WTC11 (cell line): ENCODE measurements around the gene TLX2. TPM values are rescaled to one million over a fixed set of nuclear protein-coding genes. Genes with fewer than 3 reads are reported as not detected.

Experiments
- ATAC-seq: fragments of 200-7000 bp; cut with Tn5 transposase; 2 replicates; pipeline ENCODE4 v1.10.0; 2021; ENCODE audit warnings: mild to moderate bottlenecking, moderate library complexity
- CTCF ChIA-PET: fragments of 300-600 bp; sonication (Branson Sonifier 250); formaldehyde crosslinking; loops from one replicate; lab custom pipeline; 2021; ENCODE audit warnings: antibody characterized with exemption; lab: Charles Lee
- POLR2A ChIA-PET: fragments of 350-600 bp; sonication (Branson Sonifier 250); formaldehyde crosslinking; loops from one replicate; lab custom pipeline; 2021; ENCODE audit warnings: antibody characterized with exemption; lab: Charles Lee
- DNase-seq: peaks from one replicate; pipeline ENCODE4 v3.0.0; 2021; ENCODE audit warnings: low spot score
- H3K27ac Mint-ChIP-seq: 2 replicates; pipeline ENCODE4 v1.8.0; 2021; ENCODE audit warnings: mixed read lengths
- H3K27me3 Mint-ChIP-seq: 2 replicates; pipeline ENCODE4 v1.8.0; 2021; ENCODE audit warnings: low read depth, mild to moderate bottlenecking, moderate library complexity, mixed read lengths
- H3K36me3 Mint-ChIP-seq: 2 replicates; pipeline ENCODE4 v1.8.0; 2021; ENCODE audit warnings: mixed read lengths
- H3K4me1 Mint-ChIP-seq: 2 replicates; pipeline ENCODE4 v1.8.0; 2022; ENCODE audit warnings: mixed read lengths
- H3K4me3 Mint-ChIP-seq: 2 replicates; pipeline ENCODE4 v1.8.0; 2021; ENCODE audit warnings: mild to moderate bottlenecking, moderate library complexity, mixed read lengths
- H3K9me3 Mint-ChIP-seq: 2 replicates; pipeline ENCODE4 v1.8.0; 2021; ENCODE audit warnings: mixed read lengths
- AFF4 ChIP-seq: sonication (generic); formaldehyde crosslinking; IDR thresholded peaks from 2 replicates; pipeline ENCODE4 v1.8.1; 2023; ENCODE audit warnings: mild to moderate bottlenecking, missing genetic modification reagents, borderline replicate concordance
- ATF1 ChIP-seq: sonication (generic); formaldehyde crosslinking; IDR thresholded peaks from 2 replicates; pipeline ENCODE4 v1.8.1; 2023; ENCODE audit warnings: mild to moderate bottlenecking, moderate library complexity, missing genetic modification reagents
- ATF2 ChIP-seq: sonication (generic); formaldehyde crosslinking; IDR thresholded peaks from 2 replicates; pipeline ENCODE4 v1.8.1; 2022; ENCODE audit warnings: low read depth, missing genetic modification reagents, borderline replicate concordance
- CREB1 ChIP-seq: sonication (generic); formaldehyde crosslinking; IDR thresholded peaks from 2 replicates; pipeline ENCODE4 v1.8.0; 2023; ENCODE audit warnings: mild to moderate bottlenecking, missing genetic modification reagents
- CREM ChIP-seq: sonication (generic); formaldehyde crosslinking; IDR thresholded peaks from 2 replicates; pipeline ENCODE4 v1.8.1; 2022; ENCODE audit warnings: mild to moderate bottlenecking, missing genetic modification reagents, moderate library complexity
- EMX1 ChIP-seq: fragments of 250-450 bp; sonication (Bioruptor Pico); IDR thresholded peaks from 2 replicates; pipeline ENCODE4 v1.8.0; 2021; ENCODE audit warnings: mild to moderate bottlenecking
- FOXK1 ChIP-seq: sonication (generic); formaldehyde crosslinking; IDR thresholded peaks from 2 replicates; pipeline ENCODE4 v1.8.0; 2022; ENCODE audit warnings: mild to moderate bottlenecking, moderate library complexity, missing genetic modification reagents
- HMGA2 ChIP-seq: fragments of 250-450 bp; sonication (Bioruptor Pico); IDR thresholded peaks from 2 replicates; pipeline ENCODE4 v1.4.0; 2021; ENCODE audit warnings: mild to moderate bottlenecking, moderate library complexity
- HMGXB4 ChIP-seq: sonication (generic); formaldehyde crosslinking; IDR thresholded peaks from 2 replicates; pipeline ENCODE4 v1.8.1; 2023; ENCODE audit warnings: mild to moderate bottlenecking, moderate library complexity, missing genetic modification reagents
- IRF2 ChIP-seq: sonication (generic); formaldehyde crosslinking; IDR thresholded peaks from 2 replicates; pipeline ENCODE4 v1.8.0; 2022; ENCODE audit warnings: low read depth, missing genetic modification reagents, borderline replicate concordance
- KAT7 ChIP-seq: sonication (generic); formaldehyde crosslinking; IDR thresholded peaks from 2 replicates; pipeline ENCODE4 v1.8.1; 2023; ENCODE audit warnings: missing genetic modification reagents, mild to moderate bottlenecking, borderline replicate concordance
- MYBL2 ChIP-seq: sonication (generic); formaldehyde crosslinking; IDR thresholded peaks from 2 replicates; pipeline ENCODE4 v1.8.1; 2023; ENCODE audit warnings: mild to moderate bottlenecking, moderate library complexity, missing genetic modification reagents
- NFYB ChIP-seq: sonication (generic); formaldehyde crosslinking; conservative IDR thresholded peaks from 2 replicates; pipeline ENCODE4 v1.8.0; 2022; ENCODE audit warnings: low read depth, missing genetic modification reagents
- NR1H2 ChIP-seq: sonication (generic); formaldehyde crosslinking; IDR thresholded peaks from 2 replicates; pipeline ENCODE4 v1.9.0; 2021; ENCODE audit warnings: mild to moderate bottlenecking, moderate library complexity, missing genetic modification reagents
- ZNF121 ChIP-seq: sonication (generic); formaldehyde crosslinking; IDR thresholded peaks from 2 replicates; pipeline ENCODE4 v1.8.0; 2023; ENCODE audit warnings: missing genetic modification reagents
- ZNF423 ChIP-seq: fragments of 250-450 bp; sonication (Bioruptor Pico); IDR thresholded peaks from 2 replicates; pipeline ENCODE4 v2.1.2; 2022; ENCODE audit warnings: mild to moderate bottlenecking, moderate library complexity
- total RNA-seq: library from RNA; stranded (reverse); gene quantifications from 3 replicates; pipeline ENCODE4 v1.2.3, GENCODE V29; 2021
- TF ChIP-seq, protein P1 (sequence below): sonication (generic); formaldehyde crosslinking; IDR thresholded peaks from 2 replicates; pipeline ENCODE4 v1.8.0; 2022; ENCODE audit warnings: missing genetic modification reagents
- TF ChIP-seq, protein P2 (sequence below): sonication (generic); formaldehyde crosslinking; IDR thresholded peaks from 2 replicates; pipeline ENCODE4 v1.8.0; 2023; ENCODE audit warnings: mild to moderate bottlenecking, missing genetic modification reagents
- TF ChIP-seq, protein P3 (sequence below): fragments of 250-450 bp; sonication (Bioruptor Pico); IDR thresholded peaks from 2 replicates; pipeline ENCODE4 v1.9.0; 2021; ENCODE audit warnings: mild to moderate bottlenecking
- TF ChIP-seq, protein P4 (sequence below): sonication (generic); formaldehyde crosslinking; IDR thresholded peaks from 2 replicates; pipeline ENCODE4 v1.8.0; 2023; ENCODE audit warnings: missing genetic modification reagents

TLX2 gene
- total RNA-seq, 1 experiment from 2014 or later: 0.26 TPM

DNA sequence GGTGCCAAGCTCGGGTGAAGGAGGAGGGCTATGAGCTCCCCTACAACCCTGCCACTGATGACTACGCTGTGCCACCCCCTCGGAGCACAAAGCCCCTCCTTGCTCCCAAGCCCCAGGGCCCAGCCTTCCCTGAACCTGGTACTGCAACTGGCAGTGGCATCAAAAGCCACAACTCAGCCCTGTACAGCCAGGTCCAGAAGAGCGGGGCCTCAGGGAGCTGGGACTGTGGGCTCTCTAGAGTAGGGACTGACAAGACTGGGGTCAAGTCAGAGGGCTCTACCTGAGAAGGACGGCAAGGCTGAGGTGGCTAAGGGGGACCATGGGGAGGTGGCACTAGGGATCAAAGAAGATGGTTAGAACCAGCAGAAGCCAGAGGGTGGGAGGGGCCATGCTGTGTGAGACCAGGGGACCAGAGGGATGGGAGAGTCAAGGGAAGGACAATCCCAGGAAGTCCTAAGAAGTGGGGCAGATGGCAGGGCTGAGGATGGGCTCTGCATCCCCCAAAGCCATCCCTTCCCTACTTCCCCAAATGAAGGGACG is 42.7 kb downstream of the TLX2 start (continued):
- TF ChIP-seq, protein P1, sequence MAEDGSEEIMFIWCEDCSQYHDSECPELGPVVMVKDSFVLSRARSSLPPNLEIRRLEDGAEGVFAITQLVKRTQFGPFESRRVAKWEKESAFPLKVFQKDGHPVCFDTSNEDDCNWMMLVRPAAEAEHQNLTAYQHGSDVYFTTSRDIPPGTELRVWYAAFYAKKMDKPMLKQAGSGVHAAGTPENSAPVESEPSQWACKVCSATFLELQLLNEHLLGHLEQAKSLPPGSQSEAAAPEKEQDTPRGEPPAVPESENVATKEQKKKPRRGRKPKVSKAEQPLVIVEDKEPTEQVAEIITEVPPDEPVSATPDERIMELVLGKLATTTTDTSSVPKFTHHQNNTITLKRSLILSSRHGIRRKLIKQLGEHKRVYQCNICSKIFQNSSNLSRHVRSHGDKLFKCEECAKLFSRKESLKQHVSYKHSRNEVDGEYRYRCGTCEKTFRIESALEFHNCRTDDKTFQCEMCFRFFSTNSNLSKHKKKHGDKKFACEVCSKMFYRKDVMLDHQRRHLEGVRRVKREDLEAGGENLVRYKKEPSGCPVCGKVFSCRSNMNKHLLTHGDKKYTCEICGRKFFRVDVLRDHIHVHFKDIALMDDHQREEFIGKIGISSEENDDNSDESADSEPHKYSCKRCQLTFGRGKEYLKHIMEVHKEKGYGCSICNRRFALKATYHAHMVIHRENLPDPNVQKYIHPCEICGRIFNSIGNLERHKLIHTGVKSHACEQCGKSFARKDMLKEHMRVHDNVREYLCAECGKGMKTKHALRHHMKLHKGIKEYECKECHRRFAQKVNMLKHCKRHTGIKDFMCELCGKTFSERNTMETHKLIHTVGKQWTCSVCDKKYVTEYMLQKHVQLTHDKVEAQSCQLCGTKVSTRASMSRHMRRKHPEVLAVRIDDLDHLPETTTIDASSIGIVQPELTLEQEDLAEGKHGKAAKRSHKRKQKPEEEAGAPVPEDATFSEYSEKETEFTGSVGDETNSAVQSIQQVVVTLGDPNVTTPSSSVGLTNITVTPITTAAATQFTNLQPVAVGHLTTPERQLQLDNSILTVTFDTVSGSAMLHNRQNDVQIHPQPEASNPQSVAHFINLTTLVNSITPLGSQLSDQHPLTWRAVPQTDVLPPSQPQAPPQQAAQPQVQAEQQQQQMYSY (CRISPR knock-in tag): no peak
- TF ChIP-seq ZNF121 (CRISPR knock-in tag) (no peak), NR1H2 (CRISPR knock-in tag) (no peak), NFYB (CRISPR knock-in tag) (no peak), KAT7 (CRISPR knock-in tag) (no peak), ZNF423 (CRISPR knock-in tag) (no peak), EMX1 (no peak), CREM (CRISPR knock-in tag) (no peak), FOXK1 (CRISPR knock-in tag) (no peak), ATF2 (CRISPR knock-in tag) (no peak)
- TF ChIP-seq, protein P2, sequence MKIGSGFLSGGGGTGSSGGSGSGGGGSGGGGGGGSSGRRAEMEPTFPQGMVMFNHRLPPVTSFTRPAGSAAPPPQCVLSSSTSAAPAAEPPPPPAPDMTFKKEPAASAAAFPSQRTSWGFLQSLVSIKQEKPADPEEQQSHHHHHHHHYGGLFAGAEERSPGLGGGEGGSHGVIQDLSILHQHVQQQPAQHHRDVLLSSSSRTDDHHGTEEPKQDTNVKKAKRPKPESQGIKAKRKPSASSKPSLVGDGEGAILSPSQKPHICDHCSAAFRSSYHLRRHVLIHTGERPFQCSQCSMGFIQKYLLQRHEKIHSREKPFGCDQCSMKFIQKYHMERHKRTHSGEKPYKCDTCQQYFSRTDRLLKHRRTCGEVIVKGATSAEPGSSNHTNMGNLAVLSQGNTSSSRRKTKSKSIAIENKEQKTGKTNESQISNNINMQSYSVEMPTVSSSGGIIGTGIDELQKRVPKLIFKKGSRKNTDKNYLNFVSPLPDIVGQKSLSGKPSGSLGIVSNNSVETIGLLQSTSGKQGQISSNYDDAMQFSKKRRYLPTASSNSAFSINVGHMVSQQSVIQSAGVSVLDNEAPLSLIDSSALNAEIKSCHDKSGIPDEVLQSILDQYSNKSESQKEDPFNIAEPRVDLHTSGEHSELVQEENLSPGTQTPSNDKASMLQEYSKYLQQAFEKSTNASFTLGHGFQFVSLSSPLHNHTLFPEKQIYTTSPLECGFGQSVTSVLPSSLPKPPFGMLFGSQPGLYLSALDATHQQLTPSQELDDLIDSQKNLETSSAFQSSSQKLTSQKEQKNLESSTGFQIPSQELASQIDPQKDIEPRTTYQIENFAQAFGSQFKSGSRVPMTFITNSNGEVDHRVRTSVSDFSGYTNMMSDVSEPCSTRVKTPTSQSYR (CRISPR knock-in tag): no peak

GRCh38 chr2:74558284-74559230 is 44.3 kb downstream of the TLX2 start:
- POLR2A ChIA-PET: interaction anchor here (1.0 kb wide), 1 partner anchor 59 kb away, joined by 3 read pairs; the partner anchor contains the start of gene LBX2
- CTCF ChIA-PET: interaction anchor here (0.6 kb wide), 1 partner anchor 13 kb away, joined by 3 read pairs; no protein-coding TSS in a partner anchor
- no peaks in the 10 kb centered on the region for H3K36me3 Mint-ChIP-seq
- DNase-seq (no peak), ATAC-seq (no peak)
- peaks cover 15% of the 10 kb centered on the region for H3K4me1 Mint-ChIP-seq
- no peaks in the 10 kb centered on the region for H3K9me3 Mint-ChIP-seq
- no peak for TF ChIP-seq CREB1
- TF ChIP-seq, protein P3, sequence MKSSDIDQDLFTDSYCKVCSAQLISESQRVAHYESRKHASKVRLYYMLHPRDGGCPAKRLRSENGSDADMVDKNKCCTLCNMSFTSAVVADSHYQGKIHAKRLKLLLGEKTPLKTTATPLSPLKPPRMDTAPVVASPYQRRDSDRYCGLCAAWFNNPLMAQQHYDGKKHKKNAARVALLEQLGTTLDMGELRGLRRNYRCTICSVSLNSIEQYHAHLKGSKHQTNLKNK: no peak
- TF ChIP-seq AFF4: no peak
- no peak for TF ChIP-seq IRF2 (CRISPR knock-in tag)
- TF ChIP-seq MYBL2: no peak
- no peak for TF ChIP-seq HMGXB4 (CRISPR knock-in tag)
- TF ChIP-seq ATF1 (CRISPR knock-in tag): no peak
- TF ChIP-seq, protein P4, sequence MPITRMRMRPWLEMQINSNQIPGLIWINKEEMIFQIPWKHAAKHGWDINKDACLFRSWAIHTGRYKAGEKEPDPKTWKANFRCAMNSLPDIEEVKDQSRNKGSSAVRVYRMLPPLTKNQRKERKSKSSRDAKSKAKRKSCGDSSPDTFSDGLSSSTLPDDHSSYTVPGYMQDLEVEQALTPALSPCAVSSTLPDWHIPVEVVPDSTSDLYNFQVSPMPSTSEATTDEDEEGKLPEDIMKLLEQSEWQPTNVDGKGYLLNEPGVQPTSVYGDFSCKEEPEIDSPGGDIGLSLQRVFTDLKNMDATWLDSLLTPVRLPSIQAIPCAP: no peak
- no peak for TF ChIP-seq HMGA2 (CRISPR knock-in tag)
- no peak for TF ChIP-seq NFYB (CRISPR knock-in tag)
- TF ChIP-seq, all 79 proteins: peak for 0
- peaks cover 66% of the 10 kb centered on the region for H3K27me3 Mint-ChIP-seq
- no peak overlapping the region for H3K27ac Mint-ChIP-seq
- H3K4me3 Mint-ChIP-seq: no peak overlapping the region
